ENCODE measurements around the gene C16orf96. TPM values are rescaled to one million over a fixed set of nuclear protein-coding genes. Genes with fewer than 3 reads are reported as not detected.

Gene C16orf96
- total and polyA plus RNA-seq, 2 of the 8 experiments (the other 6 are each of a cell fraction or from before 2014, with no cell fraction given), result 1.0 to 1.3 TPM

DNA sequence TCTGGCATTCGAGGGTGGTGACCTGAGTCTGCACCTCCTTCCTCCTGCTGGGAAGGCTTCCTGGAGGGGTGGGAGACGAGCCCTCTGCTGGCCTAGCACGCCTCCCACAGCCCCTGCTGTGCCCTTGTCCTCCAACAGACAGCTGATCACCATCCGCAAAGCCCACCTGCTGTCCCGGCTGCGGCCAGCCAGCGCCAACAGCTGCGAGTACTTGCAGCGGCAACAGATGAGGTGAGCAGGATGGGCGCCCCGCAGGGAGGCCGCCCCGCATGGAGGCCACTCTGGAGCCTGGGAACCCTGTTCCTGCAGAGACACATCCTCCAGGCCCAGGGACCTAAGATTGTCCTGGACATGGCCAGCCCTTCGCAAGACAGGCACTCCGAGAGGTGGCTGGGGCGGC, 36.9 kb downstream of the C16orf96 start:
- Histone ChIP-seq H2BK15ac (ENCODE audit: low read length) (peak overlapping the region; percentile 81; the same call in 1 of the 2 replicates), H3K79me1 (ENCODE audit: low read depth, low read length) (no peaks in the 10 kb centered on the region), H4K8ac (ENCODE audit: extremely low read depth, insufficient read depth, low read length) (peak overlapping the region; percentile 38; the same call in 1 of the 2 replicates), H3K79me2 (ENCODE audit: control insufficient read depth in 1 of 2, insufficient read depth in 2 of 2, low read length in 2 of 2) (no peaks in the 10 kb centered on the region), H3K4me1 (replicated peaks in 1 of 4; ENCODE audit: control insufficient read depth in 3 of 4, insufficient read depth in 4 of 4, low read length in 3 of 4) (peaks cover 0 to 18% (median 10%) of the 10 kb centered on the region in 4 experiments; a peak in 6 of 7 replicates), H2BK12ac (ENCODE audit: low read depth, low read length) (peak overlapping the region; percentile 68; the same call in 1 of the 2 replicates), H4K20me1 (replicated peaks in 1 of 2; ENCODE audit: control insufficient read depth in 1 of 2, insufficient read depth in 2 of 2, low read length in 2 of 2) (no peaks in the 10 kb centered on the region), H3K36me3 (ENCODE audit: control insufficient read depth in 2 of 4, insufficient read depth in 4 of 4, low read length in 3 of 4) (no peaks in the 10 kb centered on the region), H2AK5ac (ENCODE audit: low read depth, low read length) (0 out of 2 replicates have a peak overlapping the region, but pooled peaks have one; percentile 60), H3K4me2 (ENCODE audit: insufficient read depth in 1 of 2, low read depth in 2 of 2, low read length in 2 of 2) (peak overlapping the region; percentile 23 to 37; a peak in 2 of 4 replicates), H3K27ac (ENCODE audit: low read depth, low read length) (no peak overlapping the region), H3K27me3 (replicated peaks in 1 of 4; ENCODE audit: control insufficient read depth in 3 of 4, extremely low read depth in 1 of 4, insufficient read depth in 3 of 4, low read length in 3 of 4) (no peaks in the 10 kb centered on the region; a peak in 1 of 7 replicates), H3K9me3 (ENCODE audit: insufficient read depth in 2 of 2, low read depth in 1 of 2, low read length in 1 of 2) (peaks cover 5 to 7% of the 10 kb centered on the region in 2 experiments; a peak in 3 of 4 replicates), H3K56ac (replicated peaks; ENCODE audit: insufficient read length, low read depth, low read length) (no peak overlapping the region), H2BK120ac (replicated peaks; ENCODE audit: low read depth, low read length) (no peak overlapping the region), H3K4ac (replicated peaks; ENCODE audit: insufficient read length, low read depth, low read length) (peak overlapping the region; percentile 34), H4K5ac (ENCODE audit: insufficient read length, low read depth, low read length) (no peak overlapping the region), H3K23me2 (ENCODE audit: low read depth, low read length) (no peaks in the 10 kb centered on the region), H3K18ac (ENCODE audit: extremely low read depth, low read length) (peak overlapping the region; percentile 60), H2AFZ (ENCODE audit: low read length) (no peak overlapping the region), H3K23ac (ENCODE audit: insufficient read length) (no peak overlapping the region), H3K14ac (ENCODE audit: insufficient read length) (no peak overlapping the region), H3K4me3 (ENCODE audit: extremely low read depth in 1 of 4, insufficient read depth in 2 of 4, low read depth in 3 of 4, low read length in 4 of 4) (no peak overlapping the region), H4K91ac (replicated peaks; ENCODE audit: insufficient read length, low read length) (peak overlapping the region; percentile 62), H2BK5ac (ENCODE audit: low read depth, low read length) (0 out of 2 replicates have a peak overlapping the region, but pooled peaks have one; percentile 56), H2BK20ac (ENCODE audit: low read length) (0 out of 2 replicates have a peak overlapping the region, but pooled peaks have one; percentile 80), H3K9ac (replicated peaks in 1 of 4; ENCODE audit: extremely low read depth in 1 of 4, low read depth in 3 of 4, low read length in 3 of 4) (no peak overlapping the region)
- peak; percentile 32; the same call in 1 of the 2 replicates for TF ChIP-seq GABPA (IDR thresholded peaks at IDR 0.05; ENCODE audit: borderline replicate concordance, insufficient read depth, low read length)
- no peak for TF ChIP-seq KDM4A (IDR thresholded peaks at IDR 0.05; ENCODE audit: low read depth, low read length, severe bottlenecking)
- TF ChIP-seq SIN3A (conservative IDR thresholded peaks at IDR 0.05 in 1 of 2, IDR thresholded peaks at IDR 0.05 in 1 of 2; ENCODE audit: low read depth in 1 of 2, low read length in 2 of 2), result 0 out of 4 replicates have a peak, but pooled peaks of 1 of the 2 experiments have one; percentile 51
- TF ChIP-seq TCF12 (IDR thresholded peaks at IDR 0.05; ENCODE audit: low read depth, low read length), result 0 out of 2 replicates have a peak, but pooled peaks have one; percentile 65
- TF ChIP-seq NANOG (IDR thresholded peaks at IDR 0.05; ENCODE audit: insufficient read depth, low read depth, low read length, poor library complexity, severe bottlenecking), result peak; percentile 21
- TF ChIP-seq SIRT6 (IDR thresholded peaks at IDR 0.05; ENCODE audit: low read length), result no peak
- ChIA-PET POLR2A (ENCODE audit: partially characterized antibody) (interaction anchor here (0.7 to 12.8 kb wide), 6 partner anchors 9 to 70 kb away, joined by 3 to 126 read pairs (median 3); partner anchors contain the start of genes CDIP1 and UBALD1), CTCF (ENCODE audit: partially characterized antibody) (interaction anchor here (0.9 to 8.9 kb wide), 9 partner anchors 9 to 83 kb away, joined by 3 to 157 read pairs (median 5); no protein-coding TSS in a partner anchor)
- peak; percentile 49 to 71 for DNase-seq (ENCODE audit: low read depth in 1 of 2, low spot score in 2 of 2)
- WGBS, 2 experiments (ENCODE audit: extremely low coverage in 1 of 2, insufficient coverage in 1 of 2, insufficient read length in 1 of 2, insufficient replicate concordance in 2 of 2, low coverage in 1 of 2, low lambda C conversion rate in 2 of 2, missing lambda C conversion rate in 1 of 2), result 36% methylated on average over 10 of the region's 16 CpGs; no CpG with 5 or more reads in 1 of the 2 experiments
- FAIRE-seq, result no peak

Data from H1 (cell line).